Ishikawa (cell line): ENCODE measurements around the gene CAST.

ENCODE experiments used
- CEBPB ChIP-seq: IDR thresholded peaks from 2 replicates; pipeline ENCODE4 v1.6.1; 2012
- CREB1 ChIP-seq: IDR thresholded peaks from 2 replicates; pipeline ENCODE4 v1.6.1; 2012; ENCODE audit warnings: low read depth
- EGR1 ChIP-seq: IDR thresholded peaks from 2 replicates; pipeline ENCODE4 v1.6.1; 2012
- EP300 ChIP-seq: IDR thresholded peaks from 2 replicates; pipeline ENCODE4 v1.6.1; 2012; ENCODE audit warnings: borderline replicate concordance
- FOXM1 ChIP-seq: IDR thresholded peaks from 2 replicates; pipeline ENCODE4 v1.6.1; 2012; ENCODE audit warnings: low read depth, borderline replicate concordance
- MAX ChIP-seq: IDR thresholded peaks from 2 replicates; pipeline ENCODE4 v1.6.1; 2012
- NFIC ChIP-seq: IDR thresholded peaks from 2 replicates; pipeline ENCODE4 v1.6.1; 2012
- RAD21 ChIP-seq: IDR thresholded peaks from 2 replicates; pipeline ENCODE4 v1.6.1; 2012; ENCODE audit warnings: low read depth
- TAF1 ChIP-seq: IDR thresholded peaks from 2 replicates; pipeline ENCODE4 v1.6.1; 2012; ENCODE audit warnings: low read depth, mild to moderate bottlenecking
- TCF12 ChIP-seq: IDR thresholded peaks from 2 replicates; pipeline ENCODE4 v1.6.1; 2012; ENCODE audit warnings: low read depth
- TEAD4 ChIP-seq: IDR thresholded peaks from 2 replicates; pipeline ENCODE4 v1.6.1; 2012
- USF1 ChIP-seq: IDR thresholded peaks from 2 replicates; pipeline ENCODE4 v1.6.1; 2012
- YY1 ChIP-seq: IDR thresholded peaks from 2 replicates; pipeline ENCODE4 v1.6.1; 2012; ENCODE audit warnings: low read depth
- ZBTB7A ChIP-seq: IDR thresholded peaks from 2 replicates; pipeline ENCODE4 v1.6.1; 2012; ENCODE audit warnings: low read depth
- TF ChIP-seq, protein P1 (sequence below): IDR thresholded peaks from 2 replicates; pipeline ENCODE4 v1.6.1; 2012; ENCODE audit warnings: low read depth, mild to moderate bottlenecking

The CAST gene

DNA sequence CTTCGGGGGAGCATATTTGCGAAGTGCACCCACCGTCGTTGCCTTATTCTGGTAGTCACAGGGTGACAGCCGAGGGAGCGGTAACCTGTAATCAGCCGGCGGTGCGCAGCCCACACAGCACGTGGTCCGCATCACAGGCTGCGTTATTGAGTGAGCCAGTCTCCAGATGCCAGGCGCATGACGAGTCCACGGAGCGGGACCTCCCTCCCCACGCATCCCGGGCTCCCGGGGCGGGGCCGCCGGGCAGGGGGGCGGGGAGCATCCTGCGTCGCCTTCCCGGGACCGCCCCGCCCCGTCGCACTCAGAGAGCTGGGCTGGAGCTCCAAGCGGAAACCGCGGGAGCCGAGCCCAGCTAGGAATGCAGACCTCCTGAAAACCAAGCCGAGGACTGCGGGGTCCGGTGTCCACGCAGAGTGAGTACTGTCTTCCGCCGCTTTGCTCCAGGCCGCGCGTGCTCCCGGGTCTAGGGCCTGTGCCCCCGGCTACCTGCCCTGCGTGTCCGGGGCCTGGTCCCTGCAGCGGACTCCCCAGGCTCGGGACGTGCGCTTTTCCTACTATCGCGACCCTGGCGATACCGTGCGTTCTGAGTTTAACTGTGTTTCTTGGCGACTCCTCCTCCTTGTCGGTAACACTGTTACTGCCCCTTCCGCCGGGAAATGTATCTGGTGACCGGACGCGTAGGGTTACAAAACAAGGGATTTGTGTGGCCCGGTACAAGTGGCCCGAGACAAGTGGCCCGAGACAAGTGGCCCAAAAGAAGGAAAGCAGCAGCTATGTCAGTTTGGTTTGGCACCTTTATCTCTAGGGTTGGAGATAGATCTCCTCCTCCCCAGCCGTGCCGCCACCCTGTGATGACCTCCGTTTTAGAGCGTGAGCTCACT lies 40.6 kb downstream of the CAST start:
- TF ChIP-seq TCF12 (peak; percentile 57; the same call in 1 of the 2 replicates), TEAD4 (peak; percentile 78), USF1 (peak; percentile 89), NFIC (no peak), EP300 (peak; percentile 50; the same call in 1 of the 2 replicates), TAF1 (peak; percentile 60; the same call in 1 of the 2 replicates), CREB1 (peak; percentile 21; the same call in 1 of the 2 replicates), ZBTB7A (no peak), CEBPB (no peak), RAD21 (no peak), YY1 (no peak), EGR1 (no peak), FOXM1 (no peak), MAX (peak; percentile 97)
- TF ChIP-seq, protein P1, sequence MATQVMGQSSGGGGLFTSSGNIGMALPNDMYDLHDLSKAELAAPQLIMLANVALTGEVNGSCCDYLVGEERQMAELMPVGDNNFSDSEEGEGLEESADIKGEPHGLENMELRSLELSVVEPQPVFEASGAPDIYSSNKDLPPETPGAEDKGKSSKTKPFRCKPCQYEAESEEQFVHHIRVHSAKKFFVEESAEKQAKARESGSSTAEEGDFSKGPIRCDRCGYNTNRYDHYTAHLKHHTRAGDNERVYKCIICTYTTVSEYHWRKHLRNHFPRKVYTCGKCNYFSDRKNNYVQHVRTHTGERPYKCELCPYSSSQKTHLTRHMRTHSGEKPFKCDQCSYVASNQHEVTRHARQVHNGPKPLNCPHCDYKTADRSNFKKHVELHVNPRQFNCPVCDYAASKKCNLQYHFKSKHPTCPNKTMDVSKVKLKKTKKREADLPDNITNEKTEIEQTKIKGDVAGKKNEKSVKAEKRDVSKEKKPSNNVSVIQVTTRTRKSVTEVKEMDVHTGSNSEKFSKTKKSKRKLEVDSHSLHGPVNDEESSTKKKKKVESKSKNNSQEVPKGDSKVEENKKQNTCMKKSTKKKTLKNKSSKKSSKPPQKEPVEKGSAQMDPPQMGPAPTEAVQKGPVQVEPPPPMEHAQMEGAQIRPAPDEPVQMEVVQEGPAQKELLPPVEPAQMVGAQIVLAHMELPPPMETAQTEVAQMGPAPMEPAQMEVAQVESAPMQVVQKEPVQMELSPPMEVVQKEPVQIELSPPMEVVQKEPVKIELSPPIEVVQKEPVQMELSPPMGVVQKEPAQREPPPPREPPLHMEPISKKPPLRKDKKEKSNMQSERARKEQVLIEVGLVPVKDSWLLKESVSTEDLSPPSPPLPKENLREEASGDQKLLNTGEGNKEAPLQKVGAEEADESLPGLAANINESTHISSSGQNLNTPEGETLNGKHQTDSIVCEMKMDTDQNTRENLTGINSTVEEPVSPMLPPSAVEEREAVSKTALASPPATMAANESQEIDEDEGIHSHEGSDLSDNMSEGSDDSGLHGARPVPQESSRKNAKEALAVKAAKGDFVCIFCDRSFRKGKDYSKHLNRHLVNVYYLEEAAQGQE: 0 out of 2 replicates have a peak, but pooled peaks have one; percentile 5

DNA sequence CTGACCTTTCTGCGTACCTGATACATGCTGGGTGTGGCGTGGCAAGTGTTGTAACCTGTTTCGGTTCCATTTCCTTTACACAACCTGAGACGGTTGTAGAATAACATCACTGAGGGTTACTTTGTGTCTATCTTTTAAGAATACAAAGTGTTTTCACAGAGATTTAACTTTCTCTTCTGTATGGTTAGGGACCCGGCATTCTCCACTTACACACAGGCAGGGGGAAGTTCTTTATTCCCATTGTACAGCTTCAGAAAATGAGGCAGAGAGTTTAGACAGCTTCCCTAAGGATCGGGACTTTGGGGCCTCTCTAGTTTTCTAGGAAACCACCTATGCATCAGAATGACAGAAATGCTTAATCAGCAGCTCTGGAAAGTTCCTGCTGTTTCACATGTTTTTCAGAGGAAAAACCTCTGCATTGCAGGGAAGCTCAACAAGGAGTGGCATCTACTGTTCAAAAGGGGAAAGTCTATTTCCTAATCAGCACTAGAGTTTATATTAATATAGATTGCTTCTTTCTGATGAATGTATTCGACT lies 41.3 kb downstream of the CAST start:
- no peak for TF ChIP-seq USF1
- no peak for TF ChIP-seq TEAD4
- no peak for TF ChIP-seq TAF1
- TF ChIP-seq ZBTB7A: no peak
- no peak for TF ChIP-seq CREB1
- no peak for TF ChIP-seq YY1
- TF ChIP-seq MAX: no peak
- no peak for TF ChIP-seq EP300

GRCh38 chr5:96703995-96704394 lies 41.8 kb downstream of the CAST start:
- TF ChIP-seq MAX: no peak
- no peak for TF ChIP-seq TAF1
- TF ChIP-seq, protein P1: no peak
- TF ChIP-seq CREB1: no peak
- TF ChIP-seq TCF12: no peak
- TF ChIP-seq CEBPB: no peak
- no peak for TF ChIP-seq ZBTB7A
- TF ChIP-seq NFIC: no peak
- no peak for TF ChIP-seq RAD21
- TF ChIP-seq EGR1: no peak
- TF ChIP-seq FOXM1: no peak
- no peak for TF ChIP-seq USF1
- TF ChIP-seq YY1: no peak
- no peak for TF ChIP-seq TEAD4
- no peak for TF ChIP-seq EP300

- TF ChIP-seq YY1 (no peak), EGR1 (no peak), USF1 (no peak), RAD21 (no peak), TAF1 (no peak), ZBTB7A (no peak), TEAD4 (no peak), CREB1 (no peak), TCF12 (no peak), FOXM1 (no peak), EP300 (no peak)
Measured at GRCh38 chr5:96706433-96707111, 44.4 kb downstream of the CAST start.
